Measurements from ENCODE around the gene HADHA.

HADHA gene

GRCh38 chr2:26246818-26247217 is 2.4 kb upstream of the HADHA start:
- no peak for TF ChIP-seq CTCF (IDR thresholded peaks at IDR 0.05; ENCODE audit: control extremely low read depth, extremely low read depth, low read depth, missing control alignments)
- POLR2A ChIA-PET: interaction anchor here (0.6 kb wide), 1 partner anchor 16 kb away, joined by 3 read pairs; no protein-coding TSS in a partner anchor
- no peak for DNase-seq (ENCODE audit: extremely low spot score)
- CTCF ChIA-PET: interaction anchor here (0.7 to 1.3 kb wide), 4 partner anchors 12 to 368 kb away, joined by 3 read pairs; partner anchors contain the start of gene ASXL2

- no peak for TF ChIP-seq CTCF (IDR thresholded peaks at IDR 0.05; ENCODE audit: control extremely low read depth, extremely low read depth, low read depth, missing control alignments)
- CTCF ChIA-PET: interaction anchor here (1.0 to 3.5 kb wide), 6 partner anchors 8 to 71 kb away, joined by 3 to 16 read pairs (median 4); no protein-coding TSS in a partner anchor
- peak; percentile 55 for DNase-seq (ENCODE audit: extremely low spot score)
- POLR2A ChIA-PET: interaction anchor here (0.6 to 0.7 kb wide), 3 partner anchors 9 to 1934 kb away, joined by 3 to 9 read pairs (median 3); no protein-coding TSS in a partner anchor
Observed at GRCh38 chr2:26245810-26246209, 1.4 kb upstream of the HADHA start.

- no peak for TF ChIP-seq CTCF (IDR thresholded peaks at IDR 0.05; ENCODE audit: control extremely low read depth, extremely low read depth, low read depth, missing control alignments)
- ChIA-PET POLR2A (interaction anchor here (0.6 to 1.0 kb wide), 3 partner anchors 10 to 14 kb away, joined by 3 to 9 read pairs (median 6); no protein-coding TSS in a partner anchor), CTCF (interaction anchor here (1.0 to 3.5 kb wide), 7 partner anchors 9 to 255 kb away, joined by 3 to 16 read pairs (median 4); no protein-coding TSS in a partner anchor)
- peak; percentile 37 for DNase-seq (ENCODE audit: extremely low spot score)
Observed at GRCh38 chr2:26245231-26245732, 850 bp upstream of the HADHA start.

- ChIA-PET CTCF (interaction anchor here (0.9 to 3.5 kb wide), 7 partner anchors 9 to 253 kb away, joined by 3 to 16 read pairs (median 3); no protein-coding TSS in a partner anchor), POLR2A (no interaction called here)
- TF ChIP-seq CTCF (IDR thresholded peaks at IDR 0.05; ENCODE audit: control extremely low read depth, extremely low read depth, low read depth, missing control alignments): no peak
- DNase-seq (ENCODE audit: extremely low spot score): peak; percentile 13
Observed at GRCh38 chr2:26243470-26244308, 743 bp downstream of the HADHA start.

- no peak for TF ChIP-seq CTCF (IDR thresholded peaks at IDR 0.05; ENCODE audit: control extremely low read depth, extremely low read depth, low read depth, missing control alignments)
- ChIA-PET CTCF (no interaction called here), POLR2A (no interaction called here)
- DNase-seq (ENCODE audit: extremely low spot score): no peak
Observed at GRCh38 chr2:26241928-26242436, 2.5 kb downstream of the HADHA start.

- POLR2A ChIA-PET: no interaction called here
- TF ChIP-seq CTCF (IDR thresholded peaks at IDR 0.05; ENCODE audit: control extremely low read depth, extremely low read depth, low read depth, missing control alignments): no peak
- CTCF ChIA-PET: interaction anchor here (0.7 to 2.5 kb wide), 4 partner anchors 10 to 53 kb away, joined by 3 to 8 read pairs (median 3); no protein-coding TSS in a partner anchor
- no peak for DNase-seq (ENCODE audit: extremely low spot score)
Observed at GRCh38 chr2:26238311-26238958, 6.0 kb downstream of the HADHA start.

Data from GM10248 (cell line).